SKM-1 (cell line): Measurements from ENCODE around the gene RAB5B.

ENCODE experiments used
- DNase-seq: peaks from one replicate; lab custom pipeline; 2025; ENCODE audit not compliant: unreplicated experiment; lab: John Stamatoyannopoulos, UW

RAB5B gene, protein sequence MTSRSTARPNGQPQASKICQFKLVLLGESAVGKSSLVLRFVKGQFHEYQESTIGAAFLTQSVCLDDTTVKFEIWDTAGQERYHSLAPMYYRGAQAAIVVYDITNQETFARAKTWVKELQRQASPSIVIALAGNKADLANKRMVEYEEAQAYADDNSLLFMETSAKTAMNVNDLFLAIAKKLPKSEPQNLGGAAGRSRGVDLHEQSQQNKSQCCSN

DNA sequence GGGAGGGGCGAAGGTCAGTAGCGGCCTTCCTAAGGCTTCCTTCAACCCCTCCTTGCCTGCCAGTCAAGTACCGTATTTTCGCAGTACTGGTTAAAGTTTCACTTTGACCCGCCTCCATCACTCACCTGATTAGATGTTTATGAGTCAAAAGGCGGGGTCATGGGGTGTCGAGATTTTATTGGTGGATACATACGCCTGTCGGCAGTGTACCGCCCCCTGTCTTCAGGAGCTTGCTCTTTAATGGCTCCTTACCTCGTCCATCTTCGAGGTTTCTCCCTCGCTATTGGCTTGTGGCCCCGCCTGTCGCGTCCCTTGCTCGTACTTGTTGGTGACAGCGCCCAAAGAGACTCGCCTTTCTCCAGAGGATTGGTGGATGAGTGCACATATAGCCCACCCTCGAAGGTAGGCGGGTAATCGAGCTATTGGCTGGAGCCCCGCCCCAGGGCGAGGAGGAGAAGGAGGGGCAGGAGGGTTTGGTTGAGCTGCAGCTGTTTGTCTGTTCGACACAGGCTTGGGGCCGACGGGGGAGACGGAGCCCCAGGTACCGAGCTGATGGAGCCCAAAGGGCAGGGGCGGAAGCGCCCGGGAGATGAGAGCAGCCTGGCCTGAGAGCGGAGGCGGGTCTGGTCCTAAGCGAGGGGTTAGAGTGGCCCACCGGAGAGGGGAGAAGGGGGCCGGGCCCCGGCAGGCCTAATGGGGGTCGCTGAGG, at the start of gene RAB5B:
Gene RAB5B (plus strand): TSS at position 480 of the 709 bp plus-strand sequence. CDS start 12,883 bp downstream, outside the sequence.
- DNase-seq: peak; percentile 92

DNA sequence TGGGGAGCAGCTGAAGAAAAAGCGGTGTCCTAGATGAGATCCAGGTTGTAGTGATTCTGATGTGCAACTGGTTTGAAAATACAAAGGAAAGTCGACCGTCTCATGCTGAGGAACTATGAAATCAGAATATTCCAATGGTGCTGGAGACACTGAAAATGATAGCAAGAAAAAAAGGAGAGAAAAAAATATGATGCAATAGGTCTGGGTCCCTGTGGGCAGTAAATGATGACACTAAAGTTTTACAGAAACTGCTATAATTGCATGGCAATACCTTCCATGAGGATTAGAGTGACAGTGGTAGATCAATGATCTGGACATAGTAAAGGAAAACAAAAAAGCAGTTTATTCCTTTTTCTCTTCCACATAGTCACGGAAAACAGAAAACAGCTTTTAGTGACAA, 48.5 kb upstream of the RAB5B start:
- no peak for DNase-seq

DNA sequence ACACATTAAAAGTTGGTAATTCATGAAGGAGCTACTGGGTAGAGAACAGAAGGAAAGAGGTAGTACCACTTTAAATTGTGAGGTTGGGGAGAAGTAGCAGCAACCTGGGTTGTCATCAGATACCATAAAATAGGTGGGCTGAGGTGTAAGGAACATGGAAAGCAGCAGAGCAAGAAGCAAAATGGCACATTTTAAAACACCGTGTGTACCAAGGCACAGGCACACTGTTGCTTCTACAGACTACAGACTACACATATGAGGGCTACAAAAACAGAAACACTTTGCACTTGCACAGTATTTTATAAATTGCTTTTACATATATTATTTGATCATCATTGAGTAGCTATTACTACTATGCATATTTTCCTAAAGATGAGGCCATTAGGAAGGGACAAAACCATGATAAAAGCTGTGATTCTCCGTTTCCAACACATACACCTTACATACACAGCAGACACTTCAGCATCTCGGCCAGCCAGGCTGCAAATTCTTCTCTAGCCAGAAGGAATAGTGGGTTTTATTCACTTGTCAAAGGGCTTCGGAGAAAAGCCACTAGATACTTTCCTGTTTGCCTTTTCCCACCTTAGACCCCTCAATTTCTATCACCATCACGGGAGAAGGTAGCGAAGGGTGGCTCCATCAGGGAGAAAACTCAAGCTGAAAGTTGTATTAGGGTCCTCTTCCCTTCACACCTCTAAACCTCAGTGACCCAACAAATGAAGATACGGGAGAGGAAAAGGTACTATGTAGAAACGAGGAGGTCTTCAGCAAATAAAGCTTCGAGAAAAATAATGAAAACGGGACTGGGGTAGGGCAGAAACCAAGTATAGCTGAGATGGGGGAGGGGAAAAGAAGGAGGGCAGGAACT, 47.8 kb upstream of the RAB5B start:
- no peak for DNase-seq

DNA sequence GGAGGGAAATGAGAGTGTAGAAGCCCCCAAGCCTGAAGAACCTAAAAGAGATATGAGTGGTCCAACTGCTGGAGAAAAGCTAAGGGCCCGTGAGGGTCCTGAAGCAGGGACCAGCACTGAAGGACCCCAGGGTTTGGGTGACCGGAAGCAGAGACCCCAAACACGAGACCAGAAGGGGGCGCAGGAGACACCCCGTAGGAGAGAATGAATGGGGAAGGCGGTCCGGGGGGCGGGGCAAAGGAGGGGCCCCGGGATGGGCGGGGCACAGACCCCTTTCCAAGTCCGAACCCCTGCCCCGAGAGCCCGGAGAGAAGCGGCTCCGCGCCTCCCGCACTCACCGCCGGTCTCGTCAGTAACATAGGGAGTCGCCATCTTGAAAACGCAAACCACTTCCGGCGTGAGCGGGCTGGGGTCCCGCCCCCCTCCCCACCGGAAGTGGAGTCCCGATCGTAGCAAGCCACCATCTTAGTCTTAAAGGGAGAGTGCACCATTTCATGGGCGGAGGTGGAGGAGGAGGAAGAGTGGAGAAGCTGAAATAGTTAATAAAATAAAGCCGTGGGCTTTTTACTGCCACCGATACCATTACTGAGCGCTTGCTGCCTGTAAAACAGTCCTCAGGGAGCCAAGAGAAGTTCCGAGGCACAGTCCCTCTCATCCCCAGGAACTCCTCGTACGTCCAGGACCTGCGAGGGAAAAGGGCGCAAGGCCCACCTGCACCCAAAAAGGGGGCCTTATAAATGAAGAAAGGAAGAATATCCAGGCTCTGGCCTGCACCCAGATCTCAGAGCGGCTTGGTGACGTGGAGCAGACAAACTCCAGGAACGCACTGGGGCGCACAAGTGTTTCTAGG, 46.9 kb upstream of the RAB5B start:
- DNase-seq: peak; percentile 42

DNA sequence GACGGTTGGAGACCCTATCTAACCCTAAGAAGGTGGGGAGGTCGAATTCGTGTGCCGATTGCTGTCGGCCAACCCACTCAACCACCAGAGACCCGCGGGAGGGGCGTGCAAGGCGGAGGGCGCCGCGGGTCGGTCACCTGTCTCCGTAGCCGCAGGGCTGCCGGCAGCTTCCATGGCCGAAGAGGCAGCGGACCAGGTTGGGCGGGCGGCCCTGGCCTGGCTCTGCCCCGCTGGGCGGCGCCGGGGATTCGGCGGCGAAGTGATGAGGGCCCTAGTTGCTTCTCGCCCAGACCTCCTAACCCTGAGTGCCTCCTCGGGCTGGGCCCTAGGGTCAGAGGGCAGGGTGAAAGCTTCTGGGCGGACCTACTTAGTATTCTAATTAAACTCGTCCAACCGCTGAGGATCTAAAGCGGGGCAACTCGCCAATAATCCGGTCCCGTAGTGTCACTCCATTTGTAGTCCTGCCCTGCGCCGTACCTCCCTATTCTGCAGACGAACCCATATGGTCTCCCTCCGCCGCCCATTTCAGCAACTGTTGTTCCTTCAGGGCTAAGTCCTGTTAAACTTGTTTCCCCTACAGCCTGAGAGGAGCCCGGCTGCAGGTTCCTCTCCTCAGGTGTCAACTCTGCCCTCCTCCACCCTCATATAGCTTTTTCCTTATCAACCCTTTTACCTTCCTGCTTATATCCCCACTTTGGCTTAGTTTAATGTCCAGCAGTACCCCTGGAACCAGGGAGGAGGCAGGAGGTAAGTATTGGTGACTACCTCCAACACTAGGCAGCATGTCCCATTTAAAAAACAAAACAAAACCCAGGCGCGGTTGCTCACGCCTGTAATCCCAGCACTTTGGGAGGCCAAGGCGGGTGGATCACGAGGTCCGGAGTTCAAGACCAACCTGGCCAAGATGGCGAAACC, 46.0 kb upstream of the RAB5B start, which contains the start of gene PYM1:
Gene PYM1 (minus strand): TSS at position 307 of the 915 bp plus-strand sequence. CDS start 133 bp downstream, at position 174.
- peak; percentile 31 for DNase-seq

DNA sequence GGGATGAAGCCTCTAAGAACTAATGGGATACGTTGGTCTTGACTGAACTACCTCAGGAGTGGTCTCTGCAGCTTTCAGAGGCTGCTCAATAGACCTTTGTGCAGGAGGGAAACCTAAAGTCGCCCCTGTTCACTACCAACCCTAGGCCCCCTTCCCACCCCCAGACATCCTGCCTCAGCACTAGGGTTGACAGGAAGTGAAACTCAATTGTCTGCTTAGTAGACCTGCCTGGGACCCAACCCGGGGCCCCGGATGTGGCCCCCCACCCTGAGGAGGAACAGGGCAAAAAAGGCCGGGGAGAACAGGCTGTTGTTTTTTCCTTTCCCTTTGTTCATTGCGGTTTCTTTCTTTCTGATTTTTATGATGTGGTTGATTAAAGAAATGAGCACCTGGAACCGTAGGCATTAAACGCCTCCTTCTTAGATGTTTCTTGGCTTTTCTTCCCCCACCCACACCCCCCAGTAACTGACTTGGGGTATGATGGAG, 44.5 kb upstream of the RAB5B start:
- no peak for DNase-seq

DNA sequence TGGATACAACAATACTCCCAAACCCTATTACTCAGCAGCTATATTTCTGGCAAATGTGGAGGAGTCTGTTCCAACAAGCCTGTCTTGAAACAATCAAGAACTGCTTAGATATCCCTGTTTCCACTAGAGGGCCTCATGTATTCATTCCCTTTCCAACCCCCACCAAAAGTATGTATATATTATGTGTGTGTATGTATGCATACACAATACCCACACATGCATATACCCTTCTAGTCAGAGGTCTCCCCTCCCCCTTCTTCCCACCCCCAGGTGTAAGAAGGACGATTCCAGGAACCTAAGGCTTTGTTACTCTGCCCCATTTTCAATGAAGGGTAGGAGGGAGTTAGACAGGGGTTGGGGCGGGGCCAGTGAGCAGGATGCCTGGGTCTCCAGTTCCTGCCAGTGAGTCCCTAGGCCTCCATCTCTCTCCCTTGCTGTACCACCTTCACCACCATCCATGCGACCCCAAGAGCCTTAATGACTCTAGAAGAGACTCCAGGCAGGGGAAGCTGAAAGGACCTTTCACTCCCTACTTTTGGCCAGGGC, 43.0 kb upstream of the RAB5B start, which contains the start of gene DGKA:
Gene DGKA (plus strand): TSS at position 392 of the 546 bp plus-strand sequence. CDS start 5,342 bp downstream, outside the sequence.
- peak; percentile 39 for DNase-seq

DNA sequence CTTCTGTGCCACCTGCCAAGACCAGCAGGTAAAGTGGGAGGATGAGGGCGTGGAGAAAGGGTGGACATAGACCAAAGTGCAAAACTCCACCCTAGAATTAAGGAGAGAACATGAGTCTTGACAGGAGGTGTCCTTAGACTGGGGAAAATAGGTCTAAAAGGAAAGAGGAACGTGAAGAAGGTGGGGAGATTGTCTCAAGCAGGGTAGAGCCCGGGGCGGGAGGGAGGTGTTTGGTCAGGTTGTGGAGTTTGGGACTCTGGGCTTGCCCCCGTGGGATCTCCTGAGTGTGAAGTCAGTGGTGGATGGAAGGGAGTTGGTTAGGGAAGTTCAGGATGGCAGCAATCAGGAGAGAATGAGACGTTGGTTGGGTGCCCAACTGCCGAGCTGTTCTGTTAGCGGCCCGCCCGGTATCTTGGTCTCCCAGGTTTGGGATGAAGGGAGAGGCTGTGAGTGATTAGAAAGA, 42.5 kb upstream of the RAB5B start:
- DNase-seq: no peak

DNA sequence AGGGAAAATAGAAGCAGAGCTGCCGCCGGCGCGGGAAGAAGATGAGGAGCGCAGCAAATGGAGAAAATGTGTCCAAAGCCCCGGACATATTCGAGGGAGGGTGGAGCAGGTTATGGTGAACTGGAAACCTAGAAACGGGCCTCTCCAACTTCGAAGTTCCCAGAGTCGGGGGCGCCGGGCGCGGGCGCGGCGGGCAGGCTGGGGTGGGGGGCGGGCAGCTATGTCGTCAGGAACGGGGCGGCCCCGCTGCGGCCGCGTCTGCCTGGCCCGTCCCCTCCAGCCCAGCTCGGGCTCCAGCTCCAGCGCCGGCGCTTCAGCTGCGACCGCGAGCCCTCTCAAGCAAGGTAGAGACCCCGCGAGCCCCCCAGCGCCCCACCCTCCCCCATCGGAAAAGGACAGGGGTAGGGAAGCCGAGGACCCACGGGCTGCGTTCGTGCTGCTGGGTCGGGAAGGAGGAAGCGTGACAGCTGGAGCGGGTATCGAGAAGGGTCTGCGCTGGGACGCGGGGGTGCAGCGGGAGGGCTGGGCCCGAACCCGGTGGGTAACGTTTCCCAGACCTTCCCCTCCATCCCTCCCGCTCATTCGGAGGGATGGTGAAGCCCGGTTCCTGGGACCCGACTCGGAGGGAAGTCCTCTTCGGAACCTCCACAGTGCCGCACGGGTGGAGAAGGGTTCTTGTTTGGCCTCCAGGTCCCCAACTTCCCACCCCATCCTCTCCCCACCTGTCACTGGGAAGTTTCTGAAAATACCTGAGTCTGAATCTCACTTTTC, 41.9 kb upstream of the RAB5B start:
- DNase-seq: no peak

DNA sequence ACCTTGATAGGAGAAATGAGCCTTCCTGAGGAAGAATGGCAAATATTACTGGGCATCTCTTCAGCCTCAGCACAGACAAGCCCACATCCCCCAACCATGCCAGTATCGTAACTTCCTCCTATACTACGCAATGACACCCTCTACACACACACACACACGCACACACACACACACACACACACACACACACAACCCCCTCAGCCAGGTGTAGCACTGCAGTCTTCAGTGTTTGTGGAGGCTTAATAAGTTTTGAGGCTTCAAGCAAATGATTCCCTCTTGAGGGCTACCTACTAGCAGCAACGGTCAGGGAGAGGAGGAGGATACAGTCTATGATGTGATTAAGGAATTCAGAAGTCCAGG, 41.3 kb upstream of the RAB5B start:
- no peak for DNase-seq

DNA sequence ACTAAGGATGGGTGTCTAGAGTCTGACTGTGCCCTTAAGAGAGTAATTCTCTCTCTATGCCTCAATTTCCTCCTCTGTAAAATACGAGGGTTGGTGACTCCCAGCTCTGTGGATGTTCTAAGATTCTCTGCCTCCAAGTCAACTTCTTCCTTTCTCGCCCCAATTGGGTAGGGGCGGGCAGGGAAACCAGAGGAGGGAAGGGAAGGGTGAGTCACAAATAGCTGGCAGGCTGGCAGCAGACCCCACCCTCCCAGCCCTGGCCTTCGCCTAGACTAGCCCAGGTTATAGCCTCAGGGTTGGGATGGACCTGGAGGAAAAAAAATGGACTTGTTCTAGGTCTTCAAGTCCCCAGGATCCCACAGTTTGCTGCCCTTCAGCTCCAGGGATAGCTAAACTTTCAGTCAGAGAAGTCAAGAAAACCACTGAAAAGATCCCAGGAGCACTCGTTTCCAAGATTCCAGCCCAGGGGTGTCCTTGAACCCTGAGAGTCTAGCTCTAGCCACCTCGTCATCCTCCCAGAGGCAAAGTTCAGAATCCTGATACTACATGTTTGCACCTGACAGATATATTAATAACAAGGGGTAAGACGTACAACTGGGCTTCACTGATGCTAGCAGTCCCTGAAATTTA, 40.6 kb upstream of the RAB5B start:
- no peak for DNase-seq

DNA sequence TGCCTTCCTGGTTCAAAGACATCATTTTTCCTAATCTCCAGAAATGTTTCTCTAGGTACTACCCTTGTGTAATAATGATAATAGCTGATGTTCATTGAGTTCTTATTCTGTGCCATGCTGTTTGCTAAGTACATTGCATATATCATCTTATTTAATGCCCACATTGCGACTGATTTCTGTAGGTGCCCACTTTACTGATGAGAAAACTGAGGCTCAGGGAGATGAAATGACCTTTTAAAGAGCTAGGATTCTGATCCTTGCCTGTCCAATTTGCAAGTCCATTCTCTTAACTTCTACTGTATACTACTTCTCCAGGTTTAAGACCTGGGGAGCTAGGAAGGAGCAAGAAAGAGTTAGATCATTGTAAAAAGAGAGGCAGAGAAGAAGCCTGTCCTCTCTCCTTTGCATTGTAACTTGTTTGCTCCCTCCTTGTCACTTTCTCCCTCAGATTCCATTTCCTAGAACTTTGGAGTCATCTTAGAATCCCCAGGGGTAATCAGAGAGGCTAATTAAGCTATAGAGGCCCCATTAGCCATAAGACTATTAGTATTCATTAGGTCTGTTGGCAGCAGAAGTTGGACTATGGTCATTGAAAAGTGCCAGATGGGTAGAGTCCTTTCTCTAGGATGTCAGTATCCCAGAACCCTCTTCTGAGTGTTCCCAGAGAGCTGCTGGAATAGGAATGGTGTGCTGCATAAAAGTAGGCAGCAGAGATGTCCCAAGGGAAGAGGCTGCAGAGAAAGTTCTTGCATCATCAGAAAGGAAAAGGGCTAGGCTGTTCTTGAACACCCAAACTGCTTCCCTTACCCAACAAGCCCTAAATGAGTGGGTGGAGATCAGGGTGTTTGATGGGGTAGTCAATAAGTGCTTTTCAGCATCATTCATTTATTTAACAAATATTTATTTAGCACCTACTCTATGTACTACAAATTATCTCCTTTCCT, 39.8 kb upstream of the RAB5B start:
- no peak for DNase-seq

DNA sequence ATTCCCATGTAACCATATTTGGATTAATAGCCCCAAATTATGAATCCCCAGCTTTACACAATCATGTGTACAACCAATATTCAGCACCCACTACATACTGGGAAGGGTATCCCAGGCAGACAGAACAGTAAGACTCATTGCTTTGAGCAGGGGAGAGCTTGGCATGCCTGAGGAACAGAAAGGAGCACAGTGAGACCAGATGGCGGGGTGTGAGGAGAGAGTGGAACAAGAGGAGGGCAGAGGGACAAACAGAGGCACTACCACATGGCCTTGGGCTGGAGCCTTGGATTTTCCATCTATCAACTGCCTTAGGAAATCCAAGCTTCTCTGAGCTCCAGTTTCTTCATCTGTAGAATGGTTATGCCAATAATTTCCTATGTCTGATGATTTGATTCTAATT, 39.1 kb upstream of the RAB5B start:
- no peak for DNase-seq

DNA sequence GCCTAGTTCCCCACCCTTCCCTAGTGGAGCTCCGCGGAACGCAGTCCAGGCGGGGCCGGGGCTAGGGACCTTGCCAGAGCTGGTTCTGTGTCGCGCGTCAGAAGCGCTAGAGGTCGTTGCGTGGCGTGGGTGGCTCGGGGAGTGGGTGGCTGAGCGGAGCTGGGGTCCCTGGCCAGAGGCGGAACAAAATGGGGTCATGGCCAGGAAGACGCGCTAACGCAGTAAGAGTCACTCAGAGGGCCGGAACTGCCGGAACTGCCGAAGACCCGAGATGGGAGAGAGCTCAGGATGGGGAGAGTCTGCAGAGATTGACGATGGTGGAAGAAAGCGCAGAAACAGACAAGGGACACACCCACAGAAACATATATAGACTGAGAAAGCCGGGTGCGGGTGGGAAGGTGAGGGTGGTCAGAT, 38.1 kb upstream of the RAB5B start:
- DNase-seq: no peak

DNA sequence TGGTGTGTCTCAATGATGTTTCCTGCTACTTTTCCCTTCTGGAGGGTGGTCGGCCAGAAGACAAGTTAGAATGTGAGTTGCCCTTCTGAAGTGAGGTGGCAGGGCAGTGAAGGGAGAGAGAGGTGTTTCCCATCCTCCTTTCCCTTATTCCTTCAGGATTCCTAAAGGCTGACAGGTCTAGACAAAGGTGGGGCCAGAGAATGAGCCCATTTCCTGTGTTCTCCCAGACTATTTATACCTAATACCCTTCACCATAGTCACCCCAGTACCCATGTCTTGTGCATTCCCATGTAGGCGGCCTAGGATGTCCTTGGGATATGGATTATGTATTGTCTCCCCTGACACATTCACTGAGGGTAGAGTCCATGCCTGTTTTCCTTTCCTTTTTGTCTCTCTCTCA, 35.9 kb upstream of the RAB5B start:
- DNase-seq: no peak

DNA sequence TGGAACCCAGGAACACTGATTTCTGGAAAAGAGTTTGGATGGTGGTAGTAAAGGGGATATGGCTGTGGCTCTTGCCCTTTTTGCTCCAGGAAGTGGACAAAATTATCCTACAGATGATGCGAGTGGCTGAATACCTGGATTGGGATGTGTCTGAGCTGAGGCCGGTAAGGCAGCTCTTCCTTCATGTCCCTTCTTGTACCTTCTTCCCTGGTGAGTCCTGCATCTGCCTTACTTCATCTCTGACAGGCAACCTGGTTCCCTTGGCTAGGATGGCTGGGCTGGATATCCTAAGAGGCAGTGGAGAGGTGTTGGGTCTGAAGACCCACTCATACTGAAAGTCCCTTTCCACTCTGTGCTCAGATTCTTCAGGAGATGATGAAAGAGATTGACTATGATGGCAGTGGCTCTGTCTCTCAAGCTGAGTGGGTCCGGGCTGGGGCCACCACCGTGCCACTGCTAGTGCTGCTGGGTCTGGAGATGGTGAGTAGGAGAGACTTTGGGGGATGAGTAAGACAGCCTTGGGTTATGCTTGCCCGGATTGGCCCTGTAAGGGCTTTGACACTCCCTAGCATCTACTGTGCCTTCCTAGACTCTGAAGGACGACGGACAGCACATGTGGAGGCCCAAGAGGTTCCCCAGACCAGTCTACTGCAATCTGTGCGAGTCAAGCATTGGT, 34.9 kb upstream of the RAB5B start:
- no peak for DNase-seq
